DND-41 (cell line): ENCODE measurements around the gene PDS5A.

Source experiments
- EZH2 ChIP-seq: IDR thresholded peaks from 3 replicates; pipeline ENCODE4 v1.6.1; 2012; ENCODE audit warnings: borderline replicate concordance, low read depth, mild to moderate bottlenecking, moderate library complexity, low read length, inconsistent platforms; ENCODE audit not compliant: severe bottlenecking
- TF ChIP-seq, protein P1 (sequence below): IDR thresholded peaks from 2 replicates; pipeline ENCODE4 v1.5.1; 2012; ENCODE audit warnings: borderline replicate concordance, low read length, moderate library complexity, mild to moderate bottlenecking; ENCODE audit not compliant: poor library complexity, severe bottlenecking; ENCODE audit errors: extremely low read depth

DNA sequence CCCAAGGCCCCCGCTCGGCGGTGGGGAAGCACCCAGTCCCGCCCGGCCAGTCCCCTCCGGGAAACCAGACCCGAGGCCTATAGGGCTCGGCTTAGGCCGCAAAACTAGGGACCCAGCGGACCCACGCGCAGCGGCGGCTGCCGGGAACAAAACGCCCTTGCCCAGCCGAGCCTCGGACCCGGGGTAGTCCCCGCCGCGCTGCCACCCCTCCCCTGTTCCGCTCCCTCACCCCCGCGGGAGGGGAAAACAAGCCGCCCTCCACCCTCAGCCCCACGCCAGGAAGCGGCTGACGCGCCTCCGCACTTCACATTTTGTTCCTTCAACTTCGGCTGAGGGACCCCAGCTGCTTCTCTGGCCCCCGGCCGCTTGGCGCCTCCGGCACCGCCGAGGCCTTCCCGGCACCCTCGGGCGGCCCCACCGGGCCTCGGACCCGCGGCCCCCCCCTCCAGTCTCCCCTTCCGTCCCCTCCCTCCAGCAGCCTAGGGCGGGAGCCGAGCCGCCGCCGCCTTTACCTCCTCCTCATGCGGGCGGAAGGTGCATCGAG lies 694 bp downstream of the PDS5A start:
- TF ChIP-seq, protein P1, sequence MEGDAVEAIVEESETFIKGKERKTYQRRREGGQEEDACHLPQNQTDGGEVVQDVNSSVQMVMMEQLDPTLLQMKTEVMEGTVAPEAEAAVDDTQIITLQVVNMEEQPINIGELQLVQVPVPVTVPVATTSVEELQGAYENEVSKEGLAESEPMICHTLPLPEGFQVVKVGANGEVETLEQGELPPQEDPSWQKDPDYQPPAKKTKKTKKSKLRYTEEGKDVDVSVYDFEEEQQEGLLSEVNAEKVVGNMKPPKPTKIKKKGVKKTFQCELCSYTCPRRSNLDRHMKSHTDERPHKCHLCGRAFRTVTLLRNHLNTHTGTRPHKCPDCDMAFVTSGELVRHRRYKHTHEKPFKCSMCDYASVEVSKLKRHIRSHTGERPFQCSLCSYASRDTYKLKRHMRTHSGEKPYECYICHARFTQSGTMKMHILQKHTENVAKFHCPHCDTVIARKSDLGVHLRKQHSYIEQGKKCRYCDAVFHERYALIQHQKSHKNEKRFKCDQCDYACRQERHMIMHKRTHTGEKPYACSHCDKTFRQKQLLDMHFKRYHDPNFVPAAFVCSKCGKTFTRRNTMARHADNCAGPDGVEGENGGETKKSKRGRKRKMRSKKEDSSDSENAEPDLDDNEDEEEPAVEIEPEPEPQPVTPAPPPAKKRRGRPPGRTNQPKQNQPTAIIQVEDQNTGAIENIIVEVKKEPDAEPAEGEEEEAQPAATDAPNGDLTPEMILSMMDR, result no peak
- no peak for TF ChIP-seq EZH2
